Loucy (cell line): ENCODE data around the gene SDF4.

Experiments used
- H2AFZ ChIP-seq: fragments of 200-600 bp; sonication (generic); 2 replicates; pipeline ENCODE4 v1.6.0; 2016; ENCODE audit warnings: antibody characterized with exemption, mild to moderate bottlenecking, low read length, moderate library complexity
- H3F3A ChIP-seq: fragments of 200-600 bp; 2 replicates; pipeline ENCODE4 v1.6.0; 2016; ENCODE audit warnings: antibody characterized with exemption, low read depth, mild to moderate bottlenecking
- H3K27me3 ChIP-seq: fragments of 200-600 bp; sonication (generic); 2 replicates; pipeline ENCODE4 v1.6.1; 2014; ENCODE audit warnings: low read length, mild to moderate bottlenecking; ENCODE audit not compliant: insufficient read depth, poor library complexity, severe bottlenecking
- H3K36me3 ChIP-seq: fragments of 200-600 bp; sonication (generic); 2 replicates; pipeline ENCODE4 v1.6.1; 2016; ENCODE audit warnings: low read length; ENCODE audit not compliant: insufficient read depth
- H3K4me1 ChIP-seq: fragments of 200-600 bp; sonication (generic); 2 replicates; pipeline ENCODE4 v1.5.1; 2014; ENCODE audit warnings: low read length, mild to moderate bottlenecking; ENCODE audit not compliant: insufficient read depth, poor library complexity, severe bottlenecking
- H3K4me2 ChIP-seq: fragments of 200-600 bp; sonication (generic); 2 replicates; pipeline ENCODE4 v1.6.0; 2014; ENCODE audit warnings: antibody characterized with exemption, low read length, low read depth, mild to moderate bottlenecking; ENCODE audit not compliant: poor library complexity, severe bottlenecking
- H3K4me3 ChIP-seq: fragments of 200-600 bp; sonication (generic); 2 replicates; pipeline ENCODE4 v1.5.1; 2014; ENCODE audit warnings: low read length, mild to moderate bottlenecking, mixed read lengths; ENCODE audit not compliant: poor library complexity, severe bottlenecking
- H3K79me2 ChIP-seq: fragments of 200-600 bp; sonication (generic); 2 replicates; pipeline ENCODE4 v1.6.1; 2014; ENCODE audit warnings: low read length; ENCODE audit not compliant: insufficient read depth
- H3K9ac ChIP-seq: fragments of 200-600 bp; sonication (generic); 2 replicates; pipeline ENCODE4 v1.6.0; 2014; ENCODE audit warnings: mild to moderate bottlenecking, low read depth, low read length, moderate library complexity; ENCODE audit not compliant: poor library complexity, severe bottlenecking
- H3K9me2 ChIP-seq: fragments of 200-600 bp; sonication (generic); replicated peaks from 2 replicates; pipeline ENCODE4 v1.6.1; 2016; ENCODE audit warnings: low read depth, low read length, mixed read lengths
- H3K9me3 ChIP-seq: fragments of 200-600 bp; sonication (generic); 2 replicates; pipeline ENCODE4 v1.6.1; 2014; ENCODE audit warnings: mild to moderate bottlenecking, antibody characterized with exemption, low read length, low read depth; ENCODE audit not compliant: insufficient read depth
- H4K20me1 ChIP-seq: fragments of 200-600 bp; sonication (generic); 2 replicates; pipeline ENCODE4 v1.6.0; 2014; ENCODE audit warnings: antibody characterized with exemption, low read length, mild to moderate bottlenecking; ENCODE audit not compliant: insufficient read depth, poor library complexity, severe bottlenecking
- CTCF ChIP-seq: fragments of 200-600 bp; sonication (generic); conservative IDR thresholded peaks from 2 replicates; pipeline ENCODE4 v1.5.1; 2014; ENCODE audit warnings: mild to moderate bottlenecking, antibody characterized with exemption, low read length
- EZH2phosphoT487 ChIP-seq: fragments of 200-600 bp; IDR thresholded peaks from 2 replicates; pipeline ENCODE4 v1.6.1; 2018; ENCODE audit warnings: antibody characterized with exemption, mild to moderate bottlenecking, moderate library complexity, borderline replicate concordance

Gene SDF4

DNA sequence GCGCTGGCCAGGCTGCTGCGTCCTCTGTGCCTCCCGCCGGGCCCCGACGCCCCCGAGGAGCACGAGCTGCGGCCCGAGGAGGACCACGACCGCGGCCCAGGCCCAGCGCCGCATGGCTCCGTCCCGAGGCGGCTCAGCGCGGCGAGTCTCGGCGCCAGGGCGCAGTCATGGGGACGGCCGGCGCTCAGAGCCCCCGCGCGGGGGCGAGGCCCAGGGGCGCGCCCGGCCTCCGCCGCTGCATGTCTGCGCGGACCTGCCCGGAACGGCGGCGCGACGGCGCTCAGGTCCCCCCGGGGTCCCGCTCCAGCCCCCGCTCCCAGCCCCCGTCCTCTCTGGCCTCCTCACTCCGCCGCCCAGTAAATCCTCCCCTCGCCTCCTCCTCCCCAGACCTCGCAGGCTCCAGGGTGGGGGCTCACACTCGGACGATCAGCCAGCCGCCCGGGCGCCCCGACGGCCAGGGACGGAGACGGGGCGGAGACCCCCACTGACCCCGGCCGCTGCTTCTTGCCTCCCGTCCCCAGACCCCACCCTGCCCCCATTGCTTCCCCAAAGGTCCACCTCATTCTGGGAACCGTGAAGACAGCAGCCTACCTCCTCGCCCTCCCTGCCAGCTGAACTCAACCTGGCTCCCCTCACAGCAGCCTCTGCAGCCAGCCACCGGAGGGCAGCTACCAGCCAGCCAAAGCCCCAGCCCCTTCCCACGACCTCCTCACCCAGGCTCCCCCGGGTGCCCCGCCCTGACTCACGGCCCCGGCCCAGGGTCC is 15.0 kb upstream of the SDF4 start, which contains the start of gene C1QTNF12:
Gene C1QTNF12 (minus strand): TSS at position 146 of the 764 bp plus-strand sequence. CDS start 32 bp downstream, at position 114.
- Histone ChIP-seq H3K9ac (no peak within 1 kb of the TSS), H3K9me2 (no peaks in the 10 kb centered on the region), H3K4me3 (no peak within 1 kb of the TSS), H3K36me3 (no peaks in the 10 kb centered on the region), H3K9me3 (no peaks in the 10 kb centered on the region), H3K27me3 (no peaks in the 10 kb centered on the region), H3F3A (no peaks in the 10 kb centered on the region), H3K4me1 (peaks cover 13% of the 10 kb centered on the region), H3K79me2 (no peaks in the 10 kb centered on the region), H3K4me2 (no peak within 1 kb of the TSS), H4K20me1 (no peaks in the 10 kb centered on the region), H2AFZ (no peak within 1 kb of the TSS)
- TF ChIP-seq EZH2phosphoT487 (no peak), CTCF (no peak; the same call in 1 of the 2 replicates)

DNA sequence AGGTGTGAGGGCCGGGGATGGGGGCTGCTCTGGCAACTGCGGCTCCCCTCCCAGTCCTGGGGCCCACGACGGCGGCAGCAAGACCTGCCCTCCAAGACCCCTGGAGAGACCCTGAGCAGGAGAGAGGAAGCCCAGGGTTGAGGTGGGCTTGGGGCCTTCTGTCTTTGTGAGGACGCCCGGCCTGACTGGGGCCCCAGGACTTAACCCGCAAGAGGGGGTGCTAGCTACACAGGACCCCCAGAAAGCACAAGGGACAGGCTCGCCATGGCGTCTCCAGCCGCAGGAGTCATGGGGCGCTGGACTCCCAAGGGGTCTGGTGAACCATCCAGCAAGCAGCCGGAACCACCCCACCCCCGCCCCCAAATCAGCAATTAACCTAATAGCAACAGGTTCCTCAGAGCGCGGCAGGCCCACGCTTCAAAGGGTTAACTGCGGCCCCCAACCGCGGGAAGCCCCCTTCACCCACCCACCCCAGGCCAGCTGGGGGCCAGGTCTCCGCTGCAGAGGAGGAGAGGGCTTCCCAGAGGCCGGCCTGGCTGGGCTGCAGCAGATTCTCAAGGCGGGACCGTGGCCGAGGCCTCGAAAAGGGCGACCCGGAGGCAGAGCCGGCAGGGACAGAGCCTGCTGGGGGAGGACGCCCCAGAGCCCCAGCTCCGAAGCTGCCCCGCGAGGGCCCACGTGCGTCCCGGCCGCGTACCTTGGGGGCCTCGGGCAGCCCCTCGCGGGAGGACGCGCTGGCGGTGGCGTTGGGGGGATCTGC is 14.2 kb upstream of the SDF4 start:
- Histone ChIP-seq H3K9me3 (no peaks in the 10 kb centered on the region), H3K36me3 (no peaks in the 10 kb centered on the region), H3F3A (no peaks in the 10 kb centered on the region), H3K4me3 (no peak overlapping the region), H3K9ac (no peak overlapping the region), H2AFZ (no peak overlapping the region), H3K4me1 (peaks cover 8% of the 10 kb centered on the region), H3K4me2 (no peak overlapping the region), H3K9me2 (no peaks in the 10 kb centered on the region), H3K79me2 (no peaks in the 10 kb centered on the region), H4K20me1 (no peaks in the 10 kb centered on the region), H3K27me3 (no peaks in the 10 kb centered on the region)
- TF ChIP-seq CTCF (no peak), EZH2phosphoT487 (no peak)

- Histone ChIP-seq H4K20me1 (no peaks in the 10 kb centered on the region), H3K36me3 (no peaks in the 10 kb centered on the region), H3K9me3 (no peaks in the 10 kb centered on the region), H3K4me1 (peaks cover under 1% of the 10 kb centered on the region), H3K79me2 (no peaks in the 10 kb centered on the region), H3K4me3 (no peak overlapping the region), H3K27me3 (no peaks in the 10 kb centered on the region), H3K4me2 (no peak overlapping the region), H3K9me2 (no peaks in the 10 kb centered on the region), H3F3A (no peaks in the 10 kb centered on the region), H2AFZ (no peak overlapping the region), H3K9ac (no peak overlapping the region)
- no peak for TF ChIP-seq CTCF
- no peak for TF ChIP-seq EZH2phosphoT487
Observed at GRCh38 chr1:1245178-1245816, 13.5 kb upstream of the SDF4 start.
